Measurements from ENCODE around the gene PCDH9. TPM values are rescaled to one million over a fixed set of nuclear protein-coding genes. Genes with fewer than 3 reads are reported as not detected.

PCDH9 gene
- total RNA-seq, 2 donors from 2014 or later = 0.44 to 1.0 TPM

DNA sequence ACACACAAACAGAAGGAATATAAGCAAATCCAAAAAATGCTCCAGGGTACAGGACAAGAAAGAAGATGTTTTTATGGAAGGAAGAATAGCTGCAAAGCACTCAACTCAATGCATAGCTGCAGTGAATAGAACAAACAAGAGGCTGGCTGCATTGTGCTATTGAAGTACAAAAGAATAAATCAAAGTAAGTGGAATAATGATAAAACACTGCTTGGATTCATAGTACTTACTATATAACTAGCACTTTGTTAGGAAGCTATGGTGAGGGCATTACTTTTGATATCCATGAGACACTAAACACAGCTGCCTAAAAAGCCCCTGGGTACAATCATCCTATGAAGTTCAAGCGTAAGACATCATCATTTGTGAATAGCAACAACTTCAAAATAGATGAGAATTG is 350.1 kb downstream of the PCDH9 start:
- intact Hi-C loops (cut with DNase I) = no loop called here
- Histone ChIP-seq H3K36me3 (no peaks in the 10 kb centered on the region), H3K9ac (ENCODE audit: low read depth in 2 of 2, low read length in 2 of 2) (no peak overlapping the region), H3K27me3 (no peaks in the 10 kb centered on the region), H3K4me1 (no peaks in the 10 kb centered on the region), H3K27ac (no peak overlapping the region), H3K4me3 (no peak overlapping the region), H3K9me3 (no peaks in the 10 kb centered on the region)
- DNase-seq = no peak
- TF ChIP-seq, protein P1, sequence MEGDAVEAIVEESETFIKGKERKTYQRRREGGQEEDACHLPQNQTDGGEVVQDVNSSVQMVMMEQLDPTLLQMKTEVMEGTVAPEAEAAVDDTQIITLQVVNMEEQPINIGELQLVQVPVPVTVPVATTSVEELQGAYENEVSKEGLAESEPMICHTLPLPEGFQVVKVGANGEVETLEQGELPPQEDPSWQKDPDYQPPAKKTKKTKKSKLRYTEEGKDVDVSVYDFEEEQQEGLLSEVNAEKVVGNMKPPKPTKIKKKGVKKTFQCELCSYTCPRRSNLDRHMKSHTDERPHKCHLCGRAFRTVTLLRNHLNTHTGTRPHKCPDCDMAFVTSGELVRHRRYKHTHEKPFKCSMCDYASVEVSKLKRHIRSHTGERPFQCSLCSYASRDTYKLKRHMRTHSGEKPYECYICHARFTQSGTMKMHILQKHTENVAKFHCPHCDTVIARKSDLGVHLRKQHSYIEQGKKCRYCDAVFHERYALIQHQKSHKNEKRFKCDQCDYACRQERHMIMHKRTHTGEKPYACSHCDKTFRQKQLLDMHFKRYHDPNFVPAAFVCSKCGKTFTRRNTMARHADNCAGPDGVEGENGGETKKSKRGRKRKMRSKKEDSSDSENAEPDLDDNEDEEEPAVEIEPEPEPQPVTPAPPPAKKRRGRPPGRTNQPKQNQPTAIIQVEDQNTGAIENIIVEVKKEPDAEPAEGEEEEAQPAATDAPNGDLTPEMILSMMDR (IDR thresholded peaks at IDR 0.05) = no peak

DNA sequence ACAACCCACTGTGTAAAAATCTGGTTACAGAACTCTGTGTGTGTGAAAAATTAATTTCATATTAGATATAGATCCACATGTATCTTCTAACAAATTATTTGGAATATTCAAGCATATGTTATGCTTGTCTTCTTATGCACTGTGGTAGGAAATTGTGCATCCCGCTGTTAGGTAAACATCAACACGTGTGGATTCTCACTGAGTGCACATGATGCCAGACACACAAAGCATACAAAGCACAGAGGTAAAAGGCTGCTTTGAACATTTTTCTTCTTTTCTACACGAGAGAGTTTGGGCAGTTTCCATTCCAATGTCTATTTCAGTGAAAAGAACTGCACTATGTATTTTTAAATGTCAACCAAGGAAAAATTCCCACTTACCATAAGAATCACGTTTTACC is 354.9 kb downstream of the PCDH9 start:
- intact Hi-C loops (cut with DNase I) = no loop called here
- TF ChIP-seq, protein P1 (IDR thresholded peaks at IDR 0.05) = no peak
- H3K27me3 ChIP-seq = no peaks in the 10 kb centered on the region
- H3K4me1 ChIP-seq = no peaks in the 10 kb centered on the region
- no peaks in the 10 kb centered on the region for H3K36me3 ChIP-seq
- H3K27ac ChIP-seq = no peak overlapping the region
- no peaks in the 10 kb centered on the region for H3K9me3 ChIP-seq
- no peak for DNase-seq
- no peak overlapping the region for H3K4me3 ChIP-seq
- no peak overlapping the region for H3K9ac ChIP-seq (ENCODE audit: low read depth in 2 of 2, low read length in 2 of 2)

DNA sequence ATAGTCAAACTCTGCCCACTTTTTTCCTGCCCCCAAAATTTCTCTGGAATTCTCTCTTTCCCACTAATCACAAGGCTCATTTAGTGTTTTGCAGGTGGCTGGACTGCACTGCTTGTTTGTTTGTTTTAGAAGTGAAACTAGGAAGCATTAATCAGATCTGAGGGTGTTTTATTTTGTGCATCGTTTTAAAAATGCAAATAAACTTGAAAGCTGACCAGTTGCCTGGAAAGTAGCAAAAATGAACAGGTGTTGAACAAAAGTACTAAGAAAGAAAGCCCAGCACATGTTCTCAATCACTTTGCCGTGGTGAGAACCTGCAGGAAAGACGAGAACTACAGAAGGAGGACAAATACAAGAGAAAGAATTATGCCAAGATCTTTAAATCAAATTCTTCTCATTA is 365.5 kb downstream of the PCDH9 start:
- H3K9me3 ChIP-seq = no peaks in the 10 kb centered on the region
- H3K36me3 ChIP-seq = no peaks in the 10 kb centered on the region
- no peaks in the 10 kb centered on the region for H3K27me3 ChIP-seq
- H3K9ac ChIP-seq (ENCODE audit: low read depth in 2 of 2, low read length in 2 of 2) = no peak overlapping the region
- H3K4me1 ChIP-seq = no peaks in the 10 kb centered on the region
- H3K27ac ChIP-seq = no peak overlapping the region
- no peak for DNase-seq
- no peak overlapping the region for H3K4me3 ChIP-seq
- TF ChIP-seq, protein P1 (IDR thresholded peaks at IDR 0.05) = no peak
- intact Hi-C loops (cut with DNase I) = no loop called here

DNA sequence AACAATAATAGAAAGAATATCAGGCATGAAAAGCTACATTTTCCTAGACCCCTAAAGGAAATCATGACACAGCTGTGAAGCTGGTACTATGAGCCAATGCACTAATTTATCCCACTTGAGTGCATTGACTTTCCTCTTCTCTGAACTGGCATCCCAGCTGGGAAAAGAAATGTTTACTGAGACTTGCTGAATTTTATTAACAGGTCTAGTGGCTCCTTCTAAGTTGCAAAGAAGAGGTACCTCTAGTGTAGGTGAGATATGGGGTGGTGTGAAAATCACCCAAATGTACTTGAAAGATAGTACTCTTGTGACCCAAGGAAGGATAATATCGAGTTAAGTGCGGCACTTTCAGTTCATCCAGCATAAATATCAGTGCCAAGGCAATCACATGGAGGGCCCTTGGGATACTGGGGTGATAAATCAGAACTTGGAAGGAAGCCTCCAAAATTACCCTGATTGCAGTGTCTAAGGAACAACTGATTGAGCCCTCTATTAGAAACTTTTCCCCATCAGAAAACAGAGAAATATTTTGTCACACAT is 369.2 kb downstream of the PCDH9 start:
- no peak for DNase-seq
- TF ChIP-seq, protein P1 (IDR thresholded peaks at IDR 0.05) = no peak
- Histone ChIP-seq H3K27ac (no peak overlapping the region), H3K27me3 (no peaks in the 10 kb centered on the region), H3K4me3 (no peak overlapping the region), H3K36me3 (no peaks in the 10 kb centered on the region), H3K9ac (ENCODE audit: low read depth in 2 of 2, low read length in 2 of 2) (no peak overlapping the region), H3K4me1 (no peaks in the 10 kb centered on the region), H3K9me3 (no peaks in the 10 kb centered on the region)
- intact Hi-C loops (cut with DNase I) = no loop called here

DNA sequence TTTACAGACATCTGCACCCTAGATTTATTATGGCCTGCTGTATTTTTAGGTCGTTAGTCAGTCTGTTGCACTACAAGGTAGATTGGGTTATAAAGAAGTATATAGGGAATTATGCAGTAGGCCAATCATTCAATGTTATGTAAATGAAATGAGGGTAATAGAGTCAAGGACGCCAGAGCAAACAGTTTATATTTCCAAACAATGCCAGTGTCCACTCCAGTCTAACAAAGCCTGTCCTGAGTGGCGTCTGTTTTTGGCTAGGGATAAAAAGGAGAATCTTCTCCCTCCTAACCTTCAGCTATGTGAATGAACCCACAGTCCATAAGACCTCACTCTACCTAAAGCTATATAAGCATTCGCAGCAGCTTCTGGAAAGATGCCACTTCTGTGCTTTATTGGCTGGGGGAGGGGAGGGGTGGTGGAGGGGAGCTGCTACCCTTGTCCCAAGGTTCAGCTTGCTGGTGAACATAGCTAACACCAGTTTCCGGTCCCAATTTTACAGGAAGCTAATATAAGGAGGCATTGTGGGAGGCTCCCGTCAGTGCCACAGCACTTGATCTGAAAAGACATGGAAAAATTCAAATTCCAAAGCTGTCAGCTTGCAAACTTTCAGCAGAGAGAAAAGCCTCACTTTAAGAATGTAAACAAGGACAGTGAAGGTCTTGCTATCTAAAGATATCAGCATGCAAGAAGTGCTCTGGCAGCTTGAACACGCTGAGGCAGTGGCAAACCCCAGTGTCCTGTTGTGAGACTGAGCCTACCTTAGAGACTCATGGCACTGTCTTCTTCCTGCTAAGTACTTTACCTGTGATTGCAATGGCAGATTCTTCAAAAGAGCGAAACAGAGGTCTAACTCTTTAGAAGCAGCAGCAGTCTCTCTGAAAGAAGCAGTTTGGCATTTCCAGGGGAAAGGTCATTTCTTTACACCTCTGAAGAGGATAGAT is 369.9 kb downstream of the PCDH9 start:
- Histone ChIP-seq H3K9ac (ENCODE audit: low read depth in 2 of 2, low read length in 2 of 2) (no peak overlapping the region), H3K9me3 (no peaks in the 10 kb centered on the region), H3K36me3 (no peaks in the 10 kb centered on the region), H3K27ac (no peak overlapping the region), H3K4me3 (no peak overlapping the region), H3K27me3 (no peaks in the 10 kb centered on the region), H3K4me1 (no peaks in the 10 kb centered on the region)
- TF ChIP-seq, protein P1 (IDR thresholded peaks at IDR 0.05) = no peak
- DNase-seq = no peak
- intact Hi-C loops (cut with DNase I) = no loop called here
